ENCODE data around the gene STK39.

Gene STK39

GRCh38 chr2:167962436-167963226 is 284.8 kb downstream of the STK39 start:
- no peaks in the 10 kb centered on the region; the same call in none of the 2 replicates for H3K36me3 ChIP-seq
- DNase-seq, result no peak
- H3K9me3 ChIP-seq (ENCODE audit: severe bottlenecking), result no peaks in the 10 kb centered on the region
- H3K4me3 ChIP-seq (ENCODE audit: low read depth, low read length), result no peak overlapping the region
- H3K27me3 ChIP-seq (ENCODE audit: insufficient read depth, low read depth, severe bottlenecking), result no peaks in the 10 kb centered on the region
- H3K27ac ChIP-seq, result no peak overlapping the region
- TF ChIP-seq, protein P1, sequence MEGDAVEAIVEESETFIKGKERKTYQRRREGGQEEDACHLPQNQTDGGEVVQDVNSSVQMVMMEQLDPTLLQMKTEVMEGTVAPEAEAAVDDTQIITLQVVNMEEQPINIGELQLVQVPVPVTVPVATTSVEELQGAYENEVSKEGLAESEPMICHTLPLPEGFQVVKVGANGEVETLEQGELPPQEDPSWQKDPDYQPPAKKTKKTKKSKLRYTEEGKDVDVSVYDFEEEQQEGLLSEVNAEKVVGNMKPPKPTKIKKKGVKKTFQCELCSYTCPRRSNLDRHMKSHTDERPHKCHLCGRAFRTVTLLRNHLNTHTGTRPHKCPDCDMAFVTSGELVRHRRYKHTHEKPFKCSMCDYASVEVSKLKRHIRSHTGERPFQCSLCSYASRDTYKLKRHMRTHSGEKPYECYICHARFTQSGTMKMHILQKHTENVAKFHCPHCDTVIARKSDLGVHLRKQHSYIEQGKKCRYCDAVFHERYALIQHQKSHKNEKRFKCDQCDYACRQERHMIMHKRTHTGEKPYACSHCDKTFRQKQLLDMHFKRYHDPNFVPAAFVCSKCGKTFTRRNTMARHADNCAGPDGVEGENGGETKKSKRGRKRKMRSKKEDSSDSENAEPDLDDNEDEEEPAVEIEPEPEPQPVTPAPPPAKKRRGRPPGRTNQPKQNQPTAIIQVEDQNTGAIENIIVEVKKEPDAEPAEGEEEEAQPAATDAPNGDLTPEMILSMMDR (IDR thresholded peaks at IDR 0.05; ENCODE audit: low read depth, low read length), result no peak

- Histone ChIP-seq H3K27ac (no peak overlapping the region), H3K4me3 (ENCODE audit: low read depth, low read length) (no peak overlapping the region), H3K9me3 (ENCODE audit: severe bottlenecking) (no peaks in the 10 kb centered on the region), H3K27me3 (ENCODE audit: insufficient read depth, low read depth, severe bottlenecking) (no peaks in the 10 kb centered on the region), H3K36me3 (no peaks in the 10 kb centered on the region; the same call in none of the 2 replicates)
- TF ChIP-seq, protein P1 (IDR thresholded peaks at IDR 0.05; ENCODE audit: low read depth, low read length), result no peak
- DNase-seq, result no peak
Measured at GRCh38 chr2:167961536-167962048, 285.8 kb downstream of the STK39 start.

- TF ChIP-seq, protein P1 (IDR thresholded peaks at IDR 0.05; ENCODE audit: low read depth, low read length), result no peak
- no peaks in the 10 kb centered on the region for H3K9me3 ChIP-seq (ENCODE audit: severe bottlenecking)
- no peak overlapping the region for H3K4me3 ChIP-seq (ENCODE audit: low read depth, low read length)
- DNase-seq, result no peak
- H3K36me3 ChIP-seq, result no peaks in the 10 kb centered on the region; the same call in none of the 2 replicates
- H3K27me3 ChIP-seq (ENCODE audit: insufficient read depth, low read depth, severe bottlenecking), result no peaks in the 10 kb centered on the region
- no peak overlapping the region for H3K27ac ChIP-seq
Measured at GRCh38 chr2:167960089-167960747, 287.2 kb downstream of the STK39 start.

DNA sequence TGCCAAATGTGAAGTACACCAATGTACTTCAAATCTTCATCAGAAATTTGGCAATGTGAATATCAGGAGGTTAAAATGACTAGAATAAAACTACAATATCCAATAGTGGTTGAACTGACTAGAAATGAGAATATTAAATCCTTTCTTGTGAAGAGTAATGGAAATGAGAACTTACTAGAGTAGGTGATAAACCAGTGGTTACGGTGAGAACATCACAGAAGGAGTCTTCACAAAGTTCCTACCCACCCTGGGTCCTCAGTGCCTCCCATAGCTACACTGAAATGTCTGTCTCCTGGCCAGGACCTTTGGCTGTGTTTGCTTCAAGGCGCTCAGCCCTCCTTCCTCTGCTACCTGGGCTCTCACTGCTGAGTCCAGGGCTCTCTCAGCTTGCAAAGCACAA is 289.7 kb downstream of the STK39 start:
- DNase-seq, result no peak
- no peaks in the 10 kb centered on the region for H3K9me3 ChIP-seq (ENCODE audit: severe bottlenecking)
- H3K27me3 ChIP-seq (ENCODE audit: insufficient read depth, low read depth, severe bottlenecking), result no peaks in the 10 kb centered on the region
- H3K4me3 ChIP-seq (ENCODE audit: low read depth, low read length), result no peak overlapping the region
- TF ChIP-seq, protein P1 (IDR thresholded peaks at IDR 0.05; ENCODE audit: low read depth, low read length), result no peak
- no peaks in the 10 kb centered on the region for H3K36me3 ChIP-seq
- H3K27ac ChIP-seq, result no peak overlapping the region

DNA sequence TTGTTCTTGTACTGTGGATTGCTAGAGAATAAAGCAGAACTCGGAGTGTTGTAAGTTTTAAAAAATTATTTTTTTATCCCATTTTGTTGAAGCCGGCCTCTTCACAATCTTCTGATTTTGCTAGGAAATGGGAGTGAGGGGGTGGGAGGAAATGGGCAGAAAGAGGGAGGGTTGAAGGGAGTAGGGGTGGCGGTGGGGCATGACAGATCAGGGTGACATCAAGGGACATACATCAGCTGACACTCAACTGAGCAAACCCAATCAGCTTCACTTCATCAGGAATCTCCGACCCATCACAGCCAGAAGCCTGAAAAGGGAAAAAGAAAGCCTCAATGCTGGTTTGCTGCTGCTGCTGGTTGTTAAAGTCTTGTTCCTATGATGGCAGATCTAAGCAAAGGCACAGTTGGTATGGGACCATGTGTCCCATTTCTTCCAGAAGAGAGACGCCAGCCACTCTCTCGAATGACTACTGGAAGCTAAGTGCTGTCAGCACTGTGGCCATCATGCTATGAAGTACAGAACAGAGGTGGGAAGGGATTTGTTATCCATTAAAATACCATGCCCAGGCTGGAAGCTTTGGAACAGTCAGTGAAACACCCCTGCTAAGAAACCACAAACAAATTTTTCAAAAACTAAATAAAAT is 292.0 kb downstream of the STK39 start:
- DNase-seq, result no peak
- Histone ChIP-seq H3K4me3 (ENCODE audit: low read depth, low read length) (no peak overlapping the region), H3K36me3 (no peaks in the 10 kb centered on the region), H3K27ac (no peak overlapping the region), H3K9me3 (ENCODE audit: severe bottlenecking) (no peaks in the 10 kb centered on the region), H3K27me3 (ENCODE audit: insufficient read depth, low read depth, severe bottlenecking) (no peaks in the 10 kb centered on the region)
- TF ChIP-seq, protein P1 (IDR thresholded peaks at IDR 0.05; ENCODE audit: low read depth, low read length), result no peak

All from WERI-Rb-1 (cell line).